Gastroesophageal sphincter (tissue), 3 donors: ENCODE data around the gene OR1L8.

Experiments
- CTCF ChIP-seq, 4 experiments: fragments of 200-600 bp in 2 of 4; fragments of 450-650 bp in 2 of 4; sonication (generic) in 1 of 4; IDR thresholded peaks; one replicate each; pipeline ENCODE4 v1.5.1; 2017 to 2019; ENCODE audit warnings: antibody characterized with exemption in 4 of 4, mild to moderate bottlenecking in 2 of 4, moderate library complexity in 2 of 4
- POLR2A ChIP-seq, 2 donors: fragments of 450-650 bp; IDR thresholded peaks; one replicate each; pipeline ENCODE4 v1.6.1; 2017; ENCODE audit warnings: antibody characterized with exemption in 2 of 2, mild to moderate bottlenecking in 2 of 2, moderate library complexity in 1 of 2

GRCh38 chr9:122562134-122562760 is 20.9 kb downstream of the OR1L8 start:
- TF ChIP-seq CTCF (IDR thresholded peaks at IDR 0.05), result no peak
- no peak for TF ChIP-seq POLR2A (IDR thresholded peaks at IDR 0.05)
